Muscle layer of duodenum (tissue), 2 donors: ENCODE measurements around the gene TSPAN17.
"Not testable (repeated sequence)": the region's sequence is repeated elsewhere in the genome, so short reads cannot be mapped to it uniquely, and the experiment has no call there.

ENCODE experiments used
- H3K27ac ChIP-seq: one replicate; pipeline ENCODE4 v1.7.0; 2013; ENCODE audit warnings: mild to moderate bottlenecking, low read length
- H3K27me3 ChIP-seq: one replicate; pipeline ENCODE4 v1.7.0; 2013; ENCODE audit warnings: low read depth, mild to moderate bottlenecking, control low read depth, low read length
- H3K36me3 ChIP-seq, 2 donors: one replicate each; pipeline ENCODE4 v1.7.0; 2013; ENCODE audit warnings: low read length in 2 of 2, control low read depth in 1 of 2, mild to moderate bottlenecking in 1 of 2; ENCODE audit not compliant: insufficient read depth in 2 of 2, control insufficient read depth in 1 of 2
- H3K4me1 ChIP-seq, 2 donors: one replicate each; pipeline ENCODE4 v1.7.0; 2013; ENCODE audit warnings: low read length in 2 of 2, mild to moderate bottlenecking in 2 of 2, control low read depth in 1 of 2, moderate library complexity in 1 of 2; ENCODE audit not compliant: insufficient read depth in 2 of 2, control insufficient read depth in 1 of 2
- H3K4me3 ChIP-seq, 2 donors: one replicate each; pipeline ENCODE4 v1.7.0; 2013; ENCODE audit warnings: low read length in 2 of 2, low read depth in 1 of 2, mild to moderate bottlenecking in 1 of 2
- H3K9me3 ChIP-seq, 2 donors: one replicate each; pipeline ENCODE4 v1.7.0; 2013; ENCODE audit warnings: low read length in 2 of 2, control low read depth in 1 of 2, mild to moderate bottlenecking in 1 of 2; ENCODE audit not compliant: control insufficient read depth in 1 of 2
- donor health status: healthy.

Gene TSPAN17

GRCh38 chr5:176692839-176693476 is 45.7 kb downstream of the TSPAN17 start:
- Histone ChIP-seq H3K27me3 (peaks cover 17% of the 10 kb centered on the region), H3K9me3 (peaks cover 0 to 3% of the 10 kb centered on the region in 2 donors), H3K4me3 (no peak overlapping the region), H3K27ac (no peak overlapping the region), H3K36me3 (no peaks in the 10 kb centered on the region), H3K4me1 (no peaks in the 10 kb centered on the region)

- Histone ChIP-seq H3K4me1 (no peaks in the 10 kb centered on the region), H3K27me3 (peaks cover 17% of the 10 kb centered on the region), H3K4me3 (no peak overlapping the region), H3K36me3 (no peaks in the 10 kb centered on the region), H3K27ac (no peak overlapping the region), H3K9me3 (peaks cover 0 to 3% of the 10 kb centered on the region in 2 donors)
These were observed 46.2 kb downstream of the TSPAN17 start for GRCh38 chr5:176693477-176693851.

- Histone ChIP-seq H3K27ac (no peak overlapping the region), H3K4me3 (no peak overlapping the region), H3K36me3 (no peaks in the 10 kb centered on the region), H3K9me3 (peaks cover 0 to 3% of the 10 kb centered on the region in 2 donors), H3K27me3 (peaks cover 20% of the 10 kb centered on the region), H3K4me1 (no peaks in the 10 kb centered on the region)
These were observed 46.9 kb downstream of the TSPAN17 start for GRCh38 chr5:176694146-176694545.

GRCh38 chr5:176694631-176695030 is 47.3 kb downstream of the TSPAN17 start:
- no peak overlapping the region for H3K4me3 ChIP-seq
- no peaks in the 10 kb centered on the region for H3K4me1 ChIP-seq
- no peak overlapping the region for H3K27ac ChIP-seq
- H3K9me3 ChIP-seq, result peaks cover 0 to 3% of the 10 kb centered on the region in 2 donors
- no peaks in the 10 kb centered on the region for H3K36me3 ChIP-seq
- H3K27me3 ChIP-seq, result peaks cover 21% of the 10 kb centered on the region

GRCh38 chr5:176695073-176695472 is 47.8 kb downstream of the TSPAN17 start:
- Histone ChIP-seq H3K27me3 (peaks cover 21% of the 10 kb centered on the region), H3K27ac (no peak overlapping the region), H3K9me3 (peaks cover 0 to 3% of the 10 kb centered on the region in 2 donors), H3K4me3 (no peak overlapping the region), H3K36me3 (no peaks in the 10 kb centered on the region), H3K4me1 (no peaks in the 10 kb centered on the region)

- H3K4me3 ChIP-seq, result no peak overlapping the region
- H3K9me3 ChIP-seq, result no peaks in the 10 kb centered on the region
- peaks cover 21% of the 10 kb centered on the region for H3K27me3 ChIP-seq
- no peak overlapping the region for H3K27ac ChIP-seq
- no peaks in the 10 kb centered on the region for H3K36me3 ChIP-seq
- H3K4me1 ChIP-seq, result no peaks in the 10 kb centered on the region
These were observed 50.1 kb downstream of the TSPAN17 start for GRCh38 chr5:176697267-176697933.

GRCh38 chr5:176697934-176698538 is 50.8 kb downstream of the TSPAN17 start:
- no peaks in the 10 kb centered on the region for H3K9me3 ChIP-seq
- no peaks in the 10 kb centered on the region for H3K4me1 ChIP-seq
- H3K27ac ChIP-seq, result no peak overlapping the region
- no peaks in the 10 kb centered on the region for H3K36me3 ChIP-seq
- H3K4me3 ChIP-seq, result no peak overlapping the region
- H3K27me3 ChIP-seq, result peaks cover 21% of the 10 kb centered on the region

GRCh38 chr5:176699446-176699845 is 52.2 kb downstream of the TSPAN17 start:
- H3K36me3 ChIP-seq, H3K9me3 ChIP-seq, H3K27ac ChIP-seq, H3K4me3 ChIP-seq, H3K4me1 ChIP-seq: not testable (repeated sequence)
- H3K27me3 ChIP-seq, result peaks cover 13% of the 10 kb centered on the region

- no peaks in the 10 kb centered on the region for H3K9me3 ChIP-seq
These were observed 53.1 kb downstream of the TSPAN17 start for GRCh38 chr5:176700239-176700847.

GRCh38 chr5:176702671-176703641 is 55.7 kb downstream of the TSPAN17 start:
- H3K9me3 ChIP-seq, result no peaks in the 10 kb centered on the region
- peaks cover 4% of the 10 kb centered on the region for H3K27me3 ChIP-seq
- no peaks in the 10 kb centered on the region for H3K36me3 ChIP-seq
- H3K27ac ChIP-seq, result no peak overlapping the region
- no peaks in the 10 kb centered on the region for H3K4me1 ChIP-seq
- H3K4me3 ChIP-seq, result no peak overlapping the region

More at GRCh38 chr5:176700239-176700847, 53.1 kb downstream of the TSPAN17 start:
- Histone ChIP-seq H3K27me3 (peaks cover 8% of the 10 kb centered on the region), H3K4me1 (no peaks in the 10 kb centered on the region), H3K27ac (no peak overlapping the region), H3K4me3 (no peak overlapping the region), H3K36me3 (no peaks in the 10 kb centered on the region)
